Jurkat, Clone E6-1 (cell line): ENCODE measurements around the gene INAFM1.
"Not testable (repeated sequence)": the region's sequence is repeated elsewhere in the genome, so short reads cannot be mapped to it uniquely, and the experiment has no call there.

Experiments used
- DNase-seq: peaks from one replicate; pipeline ENCODE4 v3.0.0-alpha.2; 2011; ENCODE audit warnings: low read depth, low spot score
- H3K4me3 ChIP-seq: 2 replicates; pipeline ENCODE4 v1.5.1; 2011; ENCODE audit warnings: mild to moderate bottlenecking, low read length, control low read depth, moderate library complexity

INAFM1 gene

GRCh38 chr19:47296036-47296435 lies 21.4 kb downstream of the INAFM1 start:
- peak; percentile 76 for DNase-seq
- no peak overlapping the region for H3K4me3 ChIP-seq

DNA sequence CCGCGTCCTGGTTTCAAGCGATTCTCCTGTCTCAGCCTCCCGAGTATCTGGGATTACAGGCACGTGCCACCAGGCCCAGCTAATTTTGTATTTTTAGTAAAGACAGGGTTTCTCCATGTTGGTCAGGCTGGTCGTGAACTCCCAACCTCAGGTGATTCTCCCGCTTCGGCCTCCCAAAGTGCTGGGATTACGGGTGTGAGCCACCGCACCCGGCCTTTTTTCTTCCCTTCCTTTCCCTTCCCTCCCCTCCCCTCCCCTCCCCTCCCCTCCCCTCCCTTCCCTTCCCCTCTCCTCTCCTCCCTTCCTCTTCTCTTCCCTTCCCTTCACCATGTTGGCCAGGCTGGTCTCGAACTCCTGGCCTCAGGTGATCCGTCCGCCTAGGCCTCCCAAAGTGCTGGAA lies 26.2 kb downstream of the INAFM1 start:
- not testable (repeated sequence) for H3K4me3 ChIP-seq, DNase-seq

DNA sequence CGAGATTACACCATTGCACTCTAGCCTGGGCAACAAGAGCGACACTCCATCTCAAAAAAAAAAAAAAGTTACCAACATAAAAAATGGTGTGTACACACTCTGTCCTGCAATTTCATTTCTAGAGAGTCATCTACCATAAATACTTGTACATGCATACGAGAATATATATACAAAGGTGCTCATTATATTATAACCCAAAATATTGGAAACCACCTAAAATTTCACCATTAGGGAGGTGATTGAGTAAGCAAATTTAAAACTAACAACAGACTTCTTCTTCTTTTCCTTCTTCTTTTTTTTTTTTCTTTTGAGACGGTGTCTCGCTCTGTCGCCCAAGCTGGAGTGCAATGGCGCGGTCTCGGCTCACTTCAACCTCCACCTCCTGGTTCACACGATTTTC lies 27.6 kb downstream of the INAFM1 start:
- no peak overlapping the region for H3K4me3 ChIP-seq
- no peak for DNase-seq

DNA sequence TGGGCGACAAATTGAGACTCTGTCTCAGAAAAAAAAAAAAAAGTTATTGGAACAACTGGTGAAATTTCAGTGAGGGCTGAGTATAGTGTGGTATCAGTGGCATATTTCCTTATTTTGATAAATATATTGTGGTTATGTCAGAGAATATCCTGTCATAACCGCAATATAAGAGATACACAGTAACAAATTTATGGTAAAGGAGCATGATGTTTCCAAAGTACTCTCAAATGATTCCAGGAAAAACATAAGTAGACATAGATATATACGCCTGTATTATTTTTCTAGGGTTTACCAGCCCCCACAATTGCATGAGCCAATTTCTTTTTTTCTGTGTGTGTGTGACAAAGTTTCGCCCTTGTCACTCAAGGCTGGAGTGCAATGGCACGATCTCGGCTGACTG lies 29.3 kb downstream of the INAFM1 start:
- no peak overlapping the region for H3K4me3 ChIP-seq
- DNase-seq, result no peak

DNA sequence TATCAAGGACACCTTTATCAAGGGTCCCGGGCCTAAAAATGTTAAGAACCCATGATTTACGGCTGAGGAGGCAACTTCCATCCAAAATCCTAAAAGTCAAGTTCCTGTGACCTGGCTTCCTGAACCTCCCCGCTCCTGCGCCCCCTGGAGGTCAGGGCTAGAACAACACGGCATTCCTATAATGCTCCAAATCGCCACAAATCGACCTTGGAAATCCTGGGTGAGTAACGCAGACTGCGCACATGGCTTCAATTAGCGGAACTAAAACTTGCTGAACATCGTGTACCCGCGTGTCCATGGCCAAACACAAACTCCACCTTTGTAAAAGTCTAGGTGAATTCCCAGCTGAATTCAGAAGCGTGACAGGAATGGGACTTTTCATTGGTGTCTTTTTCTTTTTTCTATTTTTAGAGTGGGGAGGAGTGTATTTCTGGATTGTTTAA lies 30.6 kb downstream of the INAFM1 start:
- no peak overlapping the region for H3K4me3 ChIP-seq
- peak; percentile 19 for DNase-seq

GRCh38 chr19:47306303-47306702 lies 31.6 kb downstream of the INAFM1 start:
- no peak overlapping the region for H3K4me3 ChIP-seq
- DNase-seq, result no peak

DNA sequence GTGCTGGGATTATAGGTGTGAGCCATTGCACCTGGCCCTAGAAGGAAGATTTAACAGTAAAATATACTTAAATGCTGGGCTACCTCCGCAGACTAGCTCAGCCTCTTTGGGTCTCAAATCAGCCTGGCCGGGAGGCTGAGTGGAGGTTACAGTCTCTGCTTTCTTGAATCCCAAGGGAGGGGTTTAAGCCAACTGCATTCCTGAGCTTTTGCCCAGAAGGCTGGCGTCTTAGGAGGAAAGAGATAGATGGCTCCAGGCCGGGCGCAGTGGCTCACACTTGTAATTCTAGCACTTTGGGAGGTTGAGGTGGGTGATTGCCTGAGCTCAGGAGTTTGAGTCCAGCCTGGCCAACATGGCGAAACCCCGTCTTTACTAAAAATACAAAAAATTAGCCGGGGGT lies 34.4 kb downstream of the INAFM1 start:
- DNase-seq, result no peak

DNA sequence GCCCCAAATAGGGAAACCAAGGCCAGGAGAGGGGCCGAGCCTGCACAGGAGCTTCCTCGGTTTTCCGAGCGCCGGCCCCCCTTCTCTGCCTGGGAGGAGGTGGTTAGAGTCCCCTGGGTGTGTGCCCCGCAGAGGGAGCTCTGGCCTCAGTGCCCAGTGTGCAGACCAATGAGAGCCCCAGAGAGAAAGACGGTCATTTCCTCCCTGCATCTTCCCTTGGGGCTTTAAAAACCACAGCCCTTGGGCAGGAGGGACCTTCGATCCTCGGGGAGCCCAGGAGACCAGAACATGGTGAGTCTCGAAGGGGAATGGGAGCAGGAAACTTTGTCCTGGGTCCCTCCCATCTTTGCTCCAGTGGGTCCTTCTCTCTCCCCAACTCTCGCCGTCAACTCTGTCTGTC lies 34.9 kb downstream of the INAFM1 start, which contains the start of gene C5AR1:
Gene C5AR1, plus strand, starts transcription at position 254 of the 400 bp plus-strand sequence. Its CDS starts 35 bp downstream, at position 289.
- DNase-seq, result no peak
- no peak within 1 kb of the TSS for H3K4me3 ChIP-seq

More for the DNA sequence above, 34.4 kb downstream of the INAFM1 start:
- no peak overlapping the region for H3K4me3 ChIP-seq

DNA sequence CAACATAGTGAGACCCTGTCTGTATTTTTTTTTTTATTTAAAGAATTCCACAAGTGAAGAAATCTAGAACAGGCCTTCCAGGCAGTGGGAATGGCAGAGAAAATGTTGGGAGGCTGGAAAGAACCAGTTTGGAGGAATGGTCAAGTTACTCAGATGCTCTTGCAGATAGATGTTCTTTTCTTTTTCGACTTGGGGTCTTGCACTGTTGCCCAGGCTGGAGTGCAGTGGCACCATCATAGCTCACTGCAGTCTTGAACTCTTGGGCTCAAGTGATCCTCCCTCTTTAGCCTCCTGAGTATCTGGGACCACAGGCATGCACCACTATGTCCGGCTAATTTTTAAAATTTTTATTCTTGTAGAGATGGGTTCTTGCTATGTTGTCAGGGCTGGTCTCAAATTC lies 35.6 kb downstream of the INAFM1 start:
- no peak for DNase-seq
- H3K4me3 ChIP-seq, result no peak overlapping the region

DNA sequence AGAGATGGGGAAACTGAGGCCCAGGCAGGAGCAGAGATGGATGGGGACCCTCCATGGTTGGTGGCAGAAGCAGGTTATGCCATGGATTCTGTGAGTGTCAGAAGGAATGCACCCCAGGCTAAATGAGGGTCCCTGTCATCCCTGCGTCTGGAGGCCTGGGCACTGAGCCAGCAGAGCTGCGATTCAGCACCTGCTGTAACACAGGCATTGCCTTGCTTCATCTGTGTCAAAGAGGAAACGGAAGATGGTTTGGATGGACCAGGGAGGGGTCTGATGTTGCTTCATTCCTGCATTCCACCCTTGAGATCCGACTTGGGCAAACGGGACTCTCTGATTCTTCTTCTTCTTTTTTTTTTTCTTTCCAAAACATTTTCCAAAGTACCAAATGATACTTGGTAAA lies 36.1 kb downstream of the INAFM1 start:
- no peak for DNase-seq
- H3K4me3 ChIP-seq, result no peak overlapping the region

- no peak for DNase-seq
- H3K4me3 ChIP-seq, result no peak overlapping the region
Observed at GRCh38 chr19:47312366-47313006, 37.8 kb downstream of the INAFM1 start.

DNA sequence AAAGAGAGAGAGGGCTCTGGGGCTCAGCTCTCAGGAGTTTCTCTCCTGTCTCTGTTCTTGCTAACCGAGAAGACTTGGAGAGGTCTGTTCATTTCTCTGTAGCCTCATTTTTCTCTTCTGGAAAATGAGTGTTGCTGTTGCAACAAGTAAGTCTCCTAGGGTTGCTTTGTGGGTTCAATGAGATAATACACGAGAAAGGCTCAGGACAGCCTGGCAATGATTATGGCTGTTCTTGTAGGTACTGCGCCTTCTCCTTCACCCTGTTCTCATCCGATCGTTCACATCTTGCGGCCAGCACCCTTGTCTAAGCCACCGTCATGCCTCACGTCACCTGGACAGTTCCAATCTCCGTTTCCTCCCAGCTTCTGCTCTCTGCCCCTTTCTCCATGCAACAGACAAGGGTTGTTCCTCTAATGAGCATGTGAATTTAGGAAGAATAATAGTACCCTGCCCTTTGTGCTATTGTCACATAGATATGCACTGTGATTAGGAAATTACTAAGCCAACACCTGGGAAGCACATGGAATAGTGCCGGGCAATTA lies 39.1 kb downstream of the INAFM1 start:
- no peak overlapping the region for H3K4me3 ChIP-seq
- DNase-seq, result no peak

DNA sequence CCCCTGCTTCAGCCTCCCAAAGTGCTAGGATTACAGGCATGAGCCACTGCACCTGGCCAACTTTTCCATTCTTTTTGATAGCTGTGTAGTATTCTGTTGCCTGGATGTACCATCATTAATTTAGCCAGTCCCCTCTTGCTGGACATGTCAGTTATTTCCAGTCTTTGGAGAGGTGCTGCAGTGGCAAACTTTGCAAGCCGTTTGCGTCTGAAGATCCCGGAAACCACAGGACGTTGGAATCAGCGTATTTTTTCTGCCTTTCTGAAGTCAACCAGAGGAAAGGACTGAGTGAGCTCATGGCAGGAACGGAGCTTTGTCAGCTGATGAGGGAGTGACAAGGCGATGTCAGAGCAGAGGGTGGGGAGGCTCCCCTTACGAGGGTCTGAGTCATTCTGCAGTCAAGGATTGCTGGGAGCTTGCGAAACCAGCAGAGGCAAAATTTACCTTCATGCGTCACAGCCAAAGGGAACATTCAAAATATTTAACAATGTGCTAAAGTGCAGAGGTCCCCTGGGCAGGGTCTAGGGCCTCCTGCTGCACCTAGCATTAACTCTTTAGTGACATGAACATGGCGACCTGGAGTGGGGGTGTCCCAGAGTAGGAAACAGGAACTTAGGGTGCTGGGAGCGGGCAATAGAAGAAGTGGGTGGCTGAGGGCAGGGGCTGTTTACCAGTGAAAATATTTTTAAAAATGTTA lies 40.6 kb downstream of the INAFM1 start:
- peak; percentile 62 for DNase-seq

GRCh38 chr19:47316513-47316912 lies 41.8 kb downstream of the INAFM1 start:
- DNase-seq, result no peak
- no peak overlapping the region for H3K4me3 ChIP-seq

More for the DNA sequence above, 40.6 kb downstream of the INAFM1 start:
- no peak overlapping the region for H3K4me3 ChIP-seq

DNA sequence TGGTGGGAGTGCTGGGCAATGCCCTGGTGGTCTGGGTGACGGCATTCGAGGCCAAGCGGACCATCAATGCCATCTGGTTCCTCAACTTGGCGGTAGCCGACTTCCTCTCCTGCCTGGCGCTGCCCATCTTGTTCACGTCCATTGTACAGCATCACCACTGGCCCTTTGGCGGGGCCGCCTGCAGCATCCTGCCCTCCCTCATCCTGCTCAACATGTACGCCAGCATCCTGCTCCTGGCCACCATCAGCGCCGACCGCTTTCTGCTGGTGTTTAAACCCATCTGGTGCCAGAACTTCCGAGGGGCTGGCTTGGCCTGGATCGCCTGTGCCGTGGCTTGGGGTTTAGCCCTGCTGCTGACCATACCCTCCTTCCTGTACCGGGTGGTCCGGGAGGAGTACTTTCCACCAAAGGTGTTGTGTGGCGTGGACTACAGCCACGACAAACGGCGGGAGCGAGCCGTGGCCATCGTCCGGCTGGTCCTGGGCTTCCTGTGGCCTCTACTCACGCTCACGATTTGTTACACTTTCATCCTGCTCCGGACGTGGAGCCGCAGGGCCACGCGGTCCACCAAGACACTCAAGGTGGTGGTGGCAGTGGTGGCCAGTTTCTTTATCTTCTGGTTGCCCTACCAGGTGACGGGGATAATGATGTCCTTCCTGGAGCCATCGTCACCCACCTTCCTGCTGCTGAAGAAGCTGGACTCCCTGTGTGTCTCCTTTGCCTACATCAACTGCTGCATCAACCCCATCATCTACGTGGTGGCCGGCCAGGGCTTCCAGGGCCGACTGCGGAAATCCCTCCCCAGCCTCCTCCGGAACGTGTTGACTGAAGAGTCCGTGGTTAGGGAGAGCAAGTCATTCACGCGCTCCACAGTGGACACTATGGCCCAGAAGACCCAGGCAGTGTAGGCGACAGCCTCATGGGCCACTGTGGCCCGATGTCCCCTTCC lies 45.5 kb downstream of the INAFM1 start:
- no peak for DNase-seq
- H3K4me3 ChIP-seq, result no peak overlapping the region

DNA sequence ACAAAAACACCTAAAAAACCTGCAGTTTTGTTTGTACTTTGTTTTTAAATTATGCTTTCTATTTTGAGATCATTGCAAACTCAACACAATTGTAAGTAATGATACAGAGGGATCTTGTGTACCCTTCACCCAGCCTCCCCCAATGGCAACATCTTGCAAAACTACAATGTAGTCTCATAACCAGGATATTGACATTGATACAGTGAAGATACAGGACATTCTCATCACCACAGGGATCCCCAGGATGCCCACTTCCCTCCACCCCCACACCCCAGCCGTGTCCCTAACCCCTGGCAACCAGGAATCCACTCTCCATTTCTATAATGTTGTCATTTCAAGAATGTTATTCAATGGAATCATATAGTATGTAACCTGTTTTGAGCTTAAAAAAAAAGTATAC lies 46.9 kb downstream of the INAFM1 start:
- no peak overlapping the region for H3K4me3 ChIP-seq
- no peak for DNase-seq

DNA sequence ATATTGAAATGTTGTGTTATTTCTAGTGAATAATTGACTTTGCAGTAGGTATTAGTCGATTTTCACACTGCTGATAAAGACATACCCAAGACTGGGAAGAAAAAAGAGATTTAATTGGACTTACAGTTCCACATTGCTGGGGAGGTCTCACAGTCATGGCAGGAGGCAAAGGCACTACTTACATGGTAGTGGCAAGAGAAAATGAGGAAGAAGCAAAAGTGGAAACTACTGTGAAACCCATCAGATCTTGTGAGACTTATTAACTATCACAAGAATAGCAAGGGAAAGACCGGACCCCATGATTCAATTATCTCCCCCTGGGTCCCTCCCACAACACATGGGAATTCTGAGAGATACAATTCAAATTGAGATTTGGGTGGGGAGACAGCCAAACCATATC lies 47.4 kb downstream of the INAFM1 start:
- DNase-seq, result no peak
- no peak overlapping the region for H3K4me3 ChIP-seq

GRCh38 chr19:47323409-47323808 lies 48.7 kb downstream of the INAFM1 start:
- no peak overlapping the region for H3K4me3 ChIP-seq
- DNase-seq, result no peak

DNA sequence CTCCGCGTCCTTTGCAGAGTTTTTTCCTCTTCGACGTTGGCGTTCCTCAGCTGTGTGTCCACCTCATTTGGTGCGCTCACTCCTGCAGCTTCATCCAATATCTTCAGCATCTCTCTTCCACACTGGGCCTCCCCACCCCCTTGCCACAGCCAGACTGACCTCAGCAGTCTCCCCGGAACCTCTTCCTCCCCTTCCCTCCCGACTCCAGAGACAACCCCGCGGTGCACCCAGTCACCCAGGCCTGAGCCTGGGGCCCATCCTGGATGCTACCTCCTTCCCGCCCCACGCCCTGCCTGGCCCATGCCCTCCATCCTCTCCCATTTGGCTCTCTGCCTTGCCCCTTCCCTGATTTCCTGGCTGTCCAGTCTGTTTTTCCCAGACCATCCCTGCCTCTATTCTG lies 49.2 kb downstream of the INAFM1 start:
- no peak overlapping the region for H3K4me3 ChIP-seq
- DNase-seq, result no peak
